ENCODE measurements around the gene SOX8. TPM values are rescaled to one million over a fixed set of nuclear protein-coding genes. Genes with fewer than 3 reads are reported as not detected.

SOX8 gene
- total RNA-seq, 1 experiment from 2014 or later, result 5.2 TPM

DNA sequence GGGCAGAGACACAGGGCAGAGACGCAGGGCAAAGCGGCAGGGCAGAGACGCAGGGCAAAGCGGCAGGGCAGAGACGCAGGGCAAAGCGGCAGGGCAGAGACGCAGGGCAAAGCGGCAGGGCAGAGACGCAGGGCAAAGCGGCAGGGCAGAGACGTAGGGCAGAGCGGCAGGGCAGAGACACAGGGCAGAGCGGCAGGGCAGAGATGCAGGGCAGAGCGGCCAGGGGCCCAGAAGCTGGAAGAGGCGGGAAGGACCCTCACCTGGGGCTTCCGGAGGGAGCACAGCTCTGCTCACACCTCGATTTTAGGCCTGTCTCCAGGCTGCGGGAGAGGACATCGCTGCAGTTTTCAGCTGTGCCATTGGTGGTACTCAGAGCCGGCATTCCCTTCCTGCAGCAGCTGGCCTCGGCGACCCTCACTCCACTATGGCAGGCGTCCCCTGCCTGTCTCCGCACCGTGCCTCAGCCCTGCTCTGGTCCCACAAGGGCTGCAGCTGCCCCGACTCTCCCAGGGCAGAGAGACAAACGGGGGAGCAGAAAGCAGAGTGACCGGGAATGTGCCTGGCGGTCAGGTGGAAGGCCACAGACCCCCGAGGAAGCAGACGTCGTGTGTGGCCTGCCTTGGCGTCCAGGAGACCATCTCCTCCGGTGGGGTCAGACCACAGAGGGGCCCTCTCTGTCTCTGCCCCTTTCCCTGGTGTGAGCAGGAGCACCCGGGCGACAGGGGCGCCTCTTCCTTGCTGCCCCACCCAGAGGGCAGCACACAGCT, 29.9 kb downstream of the SOX8 start:
- no peaks in the 10 kb centered on the region for H3K9me3 ChIP-seq (ENCODE audit: control insufficient read depth in 1 of 2, insufficient read depth in 1 of 2, low read depth in 1 of 2, low read length in 2 of 2)
- no peak overlapping the region for H3K4me2 ChIP-seq (ENCODE audit: low read length)
- H3K79me2 ChIP-seq (ENCODE audit: insufficient read depth, low read length), result no peaks in the 10 kb centered on the region
- peaks cover 5 to 12% of the 10 kb centered on the region in 2 experiments for H3K4me1 ChIP-seq (ENCODE audit: control insufficient read depth in 1 of 2, insufficient read depth in 2 of 2, low read length in 2 of 2)
- no peak for DNase-seq (ENCODE audit: low read depth, low spot score)
- H3K4me3 ChIP-seq (replicated peaks in 1 of 2; ENCODE audit: low read depth in 1 of 2, low read length in 2 of 2), result no peak overlapping the region
- intact Hi-C loops (cut with micrococcal nuclease), result no loop called here
- ATAC-seq, result no peak
- BruUV-seq (replicated peaks), result no TSS peak
- H3K27me3 ChIP-seq (ENCODE audit: insufficient read depth, low read length), result peaks cover 35% of the 10 kb centered on the region
- H3K9me2 ChIP-seq (ENCODE audit: insufficient read depth), result no peaks in the 10 kb centered on the region
- RAD21 ChIA-PET (ENCODE audit: low non-redundant PET in 1 of 2, low total read pairs in 2 of 2, uncharacterized antibody in 2 of 2, unreplicated experiment in 2 of 2), result no interaction called here
- H3K27ac ChIP-seq (ENCODE audit: low read depth, low read length), result no peak overlapping the region
- H4K20me1 ChIP-seq (ENCODE audit: insufficient read depth), result no peaks in the 10 kb centered on the region
- CTCF ChIA-PET, result no interaction called here
- H2AFZ ChIP-seq (ENCODE audit: low read depth, low read length, poor library complexity, severe bottlenecking), result no peak overlapping the region
- POLR2A ChIA-PET, result no interaction called here
- no peaks in the 10 kb centered on the region for H3K36me3 ChIP-seq (ENCODE audit: control insufficient read depth in 1 of 2, insufficient read depth in 2 of 2, low read length in 2 of 2)
- no peak overlapping the region for H3K9ac ChIP-seq (ENCODE audit: low read length)
- TF ChIP-seq REST (IDR thresholded peaks at IDR 0.05; ENCODE audit: low read depth) (no peak), EGR1 (IDR thresholded peaks at IDR 0.05; ENCODE audit: low read depth) (no peak), SIN3A (IDR thresholded peaks at IDR 0.05; ENCODE audit: low read depth) (no peak), YY1 (IDR thresholded peaks at IDR 0.05; ENCODE audit: extremely low read depth, insufficient replicate concordance, low read depth, low read length) (no peak), RAD21 (IDR thresholded peaks at IDR 0.05; ENCODE audit: low read depth) (no peak), EZH2phosphoT487 (IDR thresholded peaks at IDR 0.05; ENCODE audit: borderline replicate concordance) (no peak), SRF (IDR thresholded peaks at IDR 0.05; ENCODE audit: low read depth) (no peak), POLR2AphosphoS5 (IDR thresholded peaks at IDR 0.05; ENCODE audit: low read depth, low read length) (no peak), TCF7L2 (IDR thresholded peaks at IDR 0.05; ENCODE audit: borderline replicate concordance, extremely low read depth, insufficient read depth, insufficient read length) (no peak), SP1 (IDR thresholded peaks at IDR 0.05; ENCODE audit: low read depth) (no peak), JUND (IDR thresholded peaks at IDR 0.05) (no peak), EZH2 (IDR thresholded peaks at IDR 0.05) (no peak), CBX3 (IDR thresholded peaks at IDR 0.05; ENCODE audit: low read depth) (no peak), POLR2A (IDR thresholded peaks at IDR 0.05; ENCODE audit: borderline replicate concordance, extremely low read depth, insufficient read depth, insufficient read length) (no peak)
- TF ChIP-seq, protein P1, sequence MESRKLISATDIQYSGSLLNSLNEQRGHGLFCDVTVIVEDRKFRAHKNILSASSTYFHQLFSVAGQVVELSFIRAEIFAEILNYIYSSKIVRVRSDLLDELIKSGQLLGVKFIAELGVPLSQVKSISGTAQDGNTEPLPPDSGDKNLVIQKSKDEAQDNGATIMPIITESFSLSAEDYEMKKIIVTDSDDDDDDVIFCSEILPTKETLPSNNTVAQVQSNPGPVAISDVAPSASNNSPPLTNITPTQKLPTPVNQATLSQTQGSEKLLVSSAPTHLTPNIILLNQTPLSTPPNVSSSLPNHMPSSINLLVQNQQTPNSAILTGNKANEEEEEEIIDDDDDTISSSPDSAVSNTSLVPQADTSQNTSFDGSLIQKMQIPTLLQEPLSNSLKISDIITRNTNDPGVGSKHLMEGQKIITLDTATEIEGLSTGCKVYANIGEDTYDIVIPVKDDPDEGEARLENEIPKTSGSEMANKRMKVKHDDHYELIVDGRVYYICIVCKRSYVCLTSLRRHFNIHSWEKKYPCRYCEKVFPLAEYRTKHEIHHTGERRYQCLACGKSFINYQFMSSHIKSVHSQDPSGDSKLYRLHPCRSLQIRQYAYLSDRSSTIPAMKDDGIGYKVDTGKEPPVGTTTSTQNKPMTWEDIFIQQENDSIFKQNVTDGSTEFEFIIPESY (IDR thresholded peaks at IDR 0.05; ENCODE audit: extremely low read depth, insufficient replicate concordance, low read length), result no peak
- TF ChIP-seq, protein P2, sequence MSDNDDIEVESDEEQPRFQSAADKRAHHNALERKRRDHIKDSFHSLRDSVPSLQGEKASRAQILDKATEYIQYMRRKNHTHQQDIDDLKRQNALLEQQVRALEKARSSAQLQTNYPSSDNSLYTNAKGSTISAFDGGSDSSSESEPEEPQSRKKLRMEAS (IDR thresholded peaks at IDR 0.05), result no peak
